ENCODE results near the gene MARVELD3. TPM values are rescaled to one million over a fixed set of nuclear protein-coding genes. Genes with fewer than 3 reads are reported as not detected.

The MARVELD3 gene
- total and polyA plus RNA-seq, 2 of the 8 experiments (the other 6 are each of a cell fraction or from before 2014, with no cell fraction given), result 18.0 to 34.8 TPM

- TF ChIP-seq YY1 (IDR thresholded peaks at IDR 0.05; ENCODE audit: low read depth, low read length), result peak; percentile 37; the same call in 1 of the 2 replicates
- TF ChIP-seq, protein P1, sequence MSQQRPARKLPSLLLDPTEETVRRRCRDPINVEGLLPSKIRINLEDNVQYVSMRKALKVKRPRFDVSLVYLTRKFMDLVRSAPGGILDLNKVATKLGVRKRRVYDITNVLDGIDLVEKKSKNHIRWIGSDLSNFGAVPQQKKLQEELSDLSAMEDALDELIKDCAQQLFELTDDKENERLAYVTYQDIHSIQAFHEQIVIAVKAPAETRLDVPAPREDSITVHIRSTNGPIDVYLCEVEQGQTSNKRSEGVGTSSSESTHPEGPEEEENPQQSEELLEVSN (IDR thresholded peaks at IDR 0.05), result no peak
- TF ChIP-seq RBBP5 (IDR thresholded peaks at IDR 0.05; ENCODE audit: borderline replicate concordance, low read depth, low read length), result peak; percentile 58; the same call in 1 of the 2 replicates
- TF ChIP-seq RAD21 (IDR thresholded peaks at IDR 0.05 in 1 of 2, conservative IDR thresholded peaks at IDR 0.05 in 1 of 2; ENCODE audit: low read depth in 2 of 2, low read length in 2 of 2), result peak; percentile 87 to 93
- no peak for TF ChIP-seq KDM5A (IDR thresholded peaks at IDR 0.05; ENCODE audit: low read length)
- TF ChIP-seq HDAC6 (IDR thresholded peaks at IDR 0.05; ENCODE audit: low read depth, low read length), result no peak
- TF ChIP-seq HDAC2 (IDR thresholded peaks at IDR 0.05; ENCODE audit: borderline replicate concordance in 1 of 2, low read depth in 2 of 2, low read length in 2 of 2), result no peak
- TF ChIP-seq GABPA (IDR thresholded peaks at IDR 0.05; ENCODE audit: borderline replicate concordance, insufficient read depth, low read length), result no peak
- TF ChIP-seq SIX5 (IDR thresholded peaks at IDR 0.05; ENCODE audit: low read depth, low read length), result no peak
- no peak for TF ChIP-seq SP1 (IDR thresholded peaks at IDR 0.05; ENCODE audit: low read depth, low read length)
- peak; percentile 84 to 95 (median 92) for TF ChIP-seq CTCF (IDR thresholded peaks at IDR 0.05; ENCODE audit: control extremely low read depth in 1 of 3, insufficient read depth in 1 of 3, low read depth in 1 of 3, low read length in 3 of 3)
- no peak for TF ChIP-seq TAF7 (optimal IDR thresholded peaks at IDR 0.05; ENCODE audit: borderline replicate concordance, low read depth, low read length)
- TF ChIP-seq SAP30 (IDR thresholded peaks at IDR 0.05; ENCODE audit: insufficient read depth, insufficient replicate concordance, low read length), result no peak
- TF ChIP-seq NRF1 (IDR thresholded peaks at IDR 0.05; ENCODE audit: low read depth, low read length), result peak; percentile 45; the same call in 1 of the 2 replicates
Observed at GRCh38 chr16:71610936-71611871, 14.8 kb upstream of the MARVELD3 start (continued).

Measured in H1 (cell line).